HG03025 (cell line): ENCODE data around the gene GPC6.

Experiments
- ATAC-seq: cut with Tn5 transposase; IDR thresholded peaks from one replicate; pipeline ENCODE4 v1.9.1; 2021; ENCODE audit warnings: mild to moderate bottlenecking, moderate library complexity; ENCODE audit not compliant: unreplicated experiment, low FRiP score

The GPC6 gene

GRCh38 chr13:94122300-94122915, 895.8 kb downstream of the GPC6 start:
- no peak for ATAC-seq

- ATAC-seq = no peak
These were observed 897.0 kb downstream of the GPC6 start for GRCh38 chr13:94123557-94123956.

- ATAC-seq = no peak
These were observed 901.8 kb downstream of the GPC6 start for GRCh38 chr13:94128430-94128829.

- ATAC-seq = no peak
These were observed 902.9 kb downstream of the GPC6 start for GRCh38 chr13:94129490-94129894.

GRCh38 chr13:94138831-94139230, 912.2 kb downstream of the GPC6 start:
- ATAC-seq = no peak

GRCh38 chr13:94139393-94139995, 912.9 kb downstream of the GPC6 start:
- ATAC-seq = no peak

GRCh38 chr13:94140027-94140426, 913.4 kb downstream of the GPC6 start:
- no peak for ATAC-seq

- ATAC-seq = no peak
These were observed 913.9 kb downstream of the GPC6 start for GRCh38 chr13:94140511-94140910.

- ATAC-seq = no peak
These were observed 917.2 kb downstream of the GPC6 start for GRCh38 chr13:94143624-94144350.

- ATAC-seq = no peak
These were observed 919.4 kb downstream of the GPC6 start for GRCh38 chr13:94145966-94146365.

- no peak for ATAC-seq
These were observed 927.0 kb downstream of the GPC6 start for GRCh38 chr13:94153586-94153985.

- no peak for ATAC-seq
These were observed 927.8 kb downstream of the GPC6 start for GRCh38 chr13:94154367-94154766.

GRCh38 chr13:94157705-94158218, 931.2 kb downstream of the GPC6 start:
- ATAC-seq = no peak

- ATAC-seq = no peak
These were observed 934.3 kb downstream of the GPC6 start for GRCh38 chr13:94160875-94161274.

- no peak for ATAC-seq
These were observed 935.7 kb downstream of the GPC6 start for GRCh38 chr13:94162289-94162688.

GRCh38 chr13:94163535-94163934, 936.9 kb downstream of the GPC6 start:
- ATAC-seq = no peak

GRCh38 chr13:94168783-94169453, 942.3 kb downstream of the GPC6 start:
- no peak for ATAC-seq

GRCh38 chr13:94169454-94170144, 943.0 kb downstream of the GPC6 start:
- ATAC-seq = no peak

- no peak for ATAC-seq
These were observed 943.6 kb downstream of the GPC6 start for GRCh38 chr13:94170145-94170571.

- no peak for ATAC-seq
These were observed 945.8 kb downstream of the GPC6 start for GRCh38 chr13:94172416-94172815.
